ENCODE data around the gene ADNP. TPM values are rescaled to one million over a fixed set of nuclear protein-coding genes. Genes with fewer than 3 reads are reported as not detected.

ADNP gene
- total RNA-seq, 1 experiment from 2014 or later = 55.5 TPM

GRCh38 chr20:50870561-50871161 is 60.6 kb downstream of the ADNP start:
- Histone ChIP-seq H3K79me2 (ENCODE audit: low read length) (peaks cover 62% of the 10 kb centered on the region), H3K27ac (ENCODE audit: low read length) (peak overlapping the region; percentile 39; the same call in 1 of the 2 replicates), H3K9me3 (ENCODE audit: low read length) (no peaks in the 10 kb centered on the region), H4K20me1 (ENCODE audit: insufficient read depth, low read depth, low read length) (peaks cover 11% of the 10 kb centered on the region; the same call in 1 of the 2 replicates), H3K9ac (ENCODE audit: low read length) (no peak overlapping the region), H3K4me1 (ENCODE audit: low read length) (peaks cover 22% of the 10 kb centered on the region), H3K27me3 (ENCODE audit: low read length) (no peaks in the 10 kb centered on the region), H3K4me2 (ENCODE audit: low read depth, low read length, poor library complexity, severe bottlenecking) (no peak overlapping the region), H3K36me3 (ENCODE audit: insufficient read depth, low read length) (peaks cover 15% of the 10 kb centered on the region), H3K9me2 (replicated peaks; ENCODE audit: insufficient read depth, low read length) (no peaks in the 10 kb centered on the region), H3K4me3 (ENCODE audit: low read length) (no peak overlapping the region), H2AFZ (ENCODE audit: low read length) (no peak overlapping the region)
- DNase-seq = no peak

DNA sequence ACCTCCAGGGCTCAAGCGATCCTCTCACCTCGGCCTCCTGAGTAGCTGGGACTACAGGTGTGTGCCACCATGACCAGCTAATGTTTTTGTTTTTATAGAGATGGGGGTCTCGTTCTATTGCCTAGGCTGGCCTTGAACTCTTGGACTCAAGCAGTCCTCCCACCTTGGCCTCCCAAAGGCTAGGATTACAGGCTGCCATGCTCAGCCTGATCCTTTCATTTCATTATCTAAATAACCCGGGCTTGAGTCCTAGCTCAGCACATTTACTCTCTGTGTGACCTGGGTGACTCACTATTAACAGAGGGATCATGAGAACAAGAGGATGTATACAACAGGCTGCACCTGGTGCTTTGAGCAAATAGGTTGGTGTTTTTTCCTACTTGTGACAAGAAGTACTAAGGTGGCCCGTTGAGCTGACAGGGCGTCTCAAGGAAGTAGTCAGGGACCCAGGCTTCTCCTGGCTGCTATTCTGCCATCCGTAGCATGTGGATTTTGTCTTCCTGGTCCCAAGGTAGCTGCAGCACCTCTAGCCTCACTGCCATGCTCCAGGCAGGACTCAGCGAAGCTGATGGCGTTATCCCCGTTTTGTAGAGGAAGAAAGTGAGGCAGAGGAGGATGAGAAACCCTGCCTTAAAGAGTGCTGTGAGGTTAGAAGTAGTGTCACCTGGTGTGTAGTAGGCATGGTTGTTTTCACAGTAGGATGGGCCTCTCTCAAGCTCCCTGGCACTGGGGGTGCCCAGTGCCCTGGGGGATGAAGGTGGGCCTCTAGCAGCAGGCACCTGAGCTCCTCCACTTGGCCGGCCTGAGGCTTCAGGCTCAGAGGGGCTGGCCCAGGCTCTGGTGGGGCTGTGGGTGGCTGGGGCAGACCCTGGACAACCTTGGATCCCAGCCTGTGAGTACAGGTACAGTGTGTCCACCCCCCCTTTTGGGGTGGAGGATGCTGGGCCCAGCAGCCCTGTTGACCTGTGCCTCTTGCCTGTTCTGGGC is 62.4 kb downstream of the ADNP start:
- Histone ChIP-seq H3K27ac (ENCODE audit: low read length) (peak overlapping the region; percentile 31; the same call in 1 of the 2 replicates), H3K4me2 (ENCODE audit: low read depth, low read length, poor library complexity, severe bottlenecking) (no peak overlapping the region), H3K79me2 (ENCODE audit: low read length) (peaks cover 69% of the 10 kb centered on the region), H3K9ac (ENCODE audit: low read length) (no peak overlapping the region), H3K36me3 (ENCODE audit: insufficient read depth, low read length) (peaks cover 15% of the 10 kb centered on the region), H4K20me1 (ENCODE audit: insufficient read depth, low read depth, low read length) (peaks cover 7% of the 10 kb centered on the region; the same call in 1 of the 2 replicates), H3K4me1 (ENCODE audit: low read length) (peaks cover 22% of the 10 kb centered on the region), H2AFZ (ENCODE audit: low read length) (no peak overlapping the region), H3K4me3 (ENCODE audit: low read length) (no peak overlapping the region), H3K27me3 (ENCODE audit: low read length) (no peaks in the 10 kb centered on the region), H3K9me2 (replicated peaks; ENCODE audit: insufficient read depth, low read length) (no peaks in the 10 kb centered on the region), H3K9me3 (ENCODE audit: low read length) (no peaks in the 10 kb centered on the region)
- no peak for DNase-seq

DNA sequence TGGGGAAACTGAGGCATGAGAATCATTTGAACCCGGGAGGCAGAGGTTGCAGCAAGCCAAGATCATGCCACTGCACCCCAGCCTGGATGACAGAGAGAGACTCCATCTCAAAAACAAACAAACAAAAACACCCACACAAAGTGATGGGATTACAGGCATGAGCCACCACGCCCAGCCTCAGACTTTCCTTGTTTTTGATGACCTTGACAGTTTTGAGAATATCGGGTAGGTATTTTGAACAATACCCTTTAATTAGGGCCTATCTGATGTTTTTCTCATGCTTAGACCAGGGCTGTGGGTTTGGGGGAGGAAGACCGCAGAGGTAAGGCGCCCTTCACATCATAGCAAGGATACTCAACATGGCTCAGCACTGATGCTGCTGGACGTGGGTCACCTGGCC is 63.4 kb downstream of the ADNP start:
- Histone ChIP-seq H3K4me3 (ENCODE audit: low read length) (no peak overlapping the region), H3K79me2 (ENCODE audit: low read length) (peaks cover 67% of the 10 kb centered on the region), H3K9me2 (replicated peaks; ENCODE audit: insufficient read depth, low read length) (no peaks in the 10 kb centered on the region), H3K27ac (ENCODE audit: low read length) (no peak overlapping the region), H3K9me3 (ENCODE audit: low read length) (no peaks in the 10 kb centered on the region), H3K4me1 (ENCODE audit: low read length) (peaks cover 22% of the 10 kb centered on the region), H2AFZ (ENCODE audit: low read length) (no peak overlapping the region), H3K9ac (ENCODE audit: low read length) (no peak overlapping the region), H3K36me3 (ENCODE audit: insufficient read depth, low read length) (peaks cover 11% of the 10 kb centered on the region; the same call in 1 of the 2 replicates), H3K27me3 (ENCODE audit: low read length) (no peaks in the 10 kb centered on the region), H3K4me2 (ENCODE audit: low read depth, low read length, poor library complexity, severe bottlenecking) (no peak overlapping the region), H4K20me1 (ENCODE audit: insufficient read depth, low read depth, low read length) (no peaks in the 10 kb centered on the region; the same call in 1 of the 2 replicates)
- DNase-seq = no peak

DNA sequence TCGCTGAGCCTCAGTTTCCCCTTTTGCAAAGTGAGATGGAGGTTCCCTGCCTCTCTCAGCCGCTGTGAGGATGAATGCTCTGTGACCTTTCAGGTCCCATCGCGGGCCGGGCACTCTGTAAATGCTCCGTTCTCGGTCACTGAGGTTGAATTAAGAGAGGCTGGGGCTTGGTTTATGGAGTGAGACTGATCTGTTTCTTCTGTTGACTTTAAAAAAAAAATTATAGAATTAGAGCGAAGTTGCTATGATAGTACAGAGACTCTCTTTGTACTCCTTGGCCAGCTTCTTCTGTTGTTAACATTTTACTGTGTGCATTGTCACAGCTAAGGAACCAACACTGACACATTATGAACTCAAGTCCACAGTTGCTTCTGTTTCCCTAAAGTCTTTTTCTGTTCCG is 64.4 kb downstream of the ADNP start:
- no peak overlapping the region for H3K9ac ChIP-seq (ENCODE audit: low read length)
- H2AFZ ChIP-seq (ENCODE audit: low read length) = no peak overlapping the region
- H3K79me2 ChIP-seq (ENCODE audit: low read length) = peaks cover 74% of the 10 kb centered on the region
- H3K27me3 ChIP-seq (ENCODE audit: low read length) = no peaks in the 10 kb centered on the region
- H3K4me2 ChIP-seq (ENCODE audit: low read depth, low read length, poor library complexity, severe bottlenecking) = no peak overlapping the region
- no peak for DNase-seq
- peaks cover 22% of the 10 kb centered on the region for H3K4me1 ChIP-seq (ENCODE audit: low read length)
- H3K9me2 ChIP-seq (replicated peaks; ENCODE audit: insufficient read depth, low read length) = no peaks in the 10 kb centered on the region
- H3K9me3 ChIP-seq (ENCODE audit: low read length) = no peaks in the 10 kb centered on the region
- peaks cover 15% of the 10 kb centered on the region; the same call in 1 of the 2 replicates for H3K36me3 ChIP-seq (ENCODE audit: insufficient read depth, low read length)
- H3K4me3 ChIP-seq (ENCODE audit: low read length) = no peak overlapping the region
- H3K27ac ChIP-seq (ENCODE audit: low read length) = no peak overlapping the region
- no peaks in the 10 kb centered on the region; the same call in 1 of the 2 replicates for H4K20me1 ChIP-seq (ENCODE audit: insufficient read depth, low read depth, low read length)

GRCh38 chr20:50866036-50866685 is 65.1 kb downstream of the ADNP start:
- H3K27me3 ChIP-seq (ENCODE audit: low read length) = no peaks in the 10 kb centered on the region
- no peak overlapping the region for H3K27ac ChIP-seq (ENCODE audit: low read length)
- peaks cover 17% of the 10 kb centered on the region for H3K36me3 ChIP-seq (ENCODE audit: insufficient read depth, low read length)
- no peak overlapping the region for H3K4me2 ChIP-seq (ENCODE audit: low read depth, low read length, poor library complexity, severe bottlenecking)
- no peaks in the 10 kb centered on the region for H3K9me3 ChIP-seq (ENCODE audit: low read length)
- H3K9me2 ChIP-seq (replicated peaks; ENCODE audit: insufficient read depth, low read length) = no peaks in the 10 kb centered on the region
- H3K4me1 ChIP-seq (ENCODE audit: low read length) = peaks cover 17% of the 10 kb centered on the region
- H3K79me2 ChIP-seq (ENCODE audit: low read length) = peaks cover 73% of the 10 kb centered on the region
- no peaks in the 10 kb centered on the region; the same call in 1 of the 2 replicates for H4K20me1 ChIP-seq (ENCODE audit: insufficient read depth, low read depth, low read length)
- no peak overlapping the region for H3K4me3 ChIP-seq (ENCODE audit: low read length)
- H2AFZ ChIP-seq (ENCODE audit: low read length) = no peak overlapping the region
- no peak overlapping the region for H3K9ac ChIP-seq (ENCODE audit: low read length)
- no peak for DNase-seq

- no peaks in the 10 kb centered on the region for H3K27me3 ChIP-seq (ENCODE audit: low read length)
- peaks cover 17% of the 10 kb centered on the region for H3K4me1 ChIP-seq (ENCODE audit: low read length)
- H3K9me3 ChIP-seq (ENCODE audit: low read length) = no peaks in the 10 kb centered on the region
- H3K4me3 ChIP-seq (ENCODE audit: low read length) = no peak overlapping the region
- H2AFZ ChIP-seq (ENCODE audit: low read length) = no peak overlapping the region
- H3K9me2 ChIP-seq (replicated peaks; ENCODE audit: insufficient read depth, low read length) = no peaks in the 10 kb centered on the region
- peaks cover 21% of the 10 kb centered on the region for H3K36me3 ChIP-seq (ENCODE audit: insufficient read depth, low read length)
- DNase-seq = no peak
- H3K79me2 ChIP-seq (ENCODE audit: low read length) = peaks cover 73% of the 10 kb centered on the region
- no peaks in the 10 kb centered on the region; the same call in 1 of the 2 replicates for H4K20me1 ChIP-seq (ENCODE audit: insufficient read depth, low read depth, low read length)
- no peak overlapping the region for H3K4me2 ChIP-seq (ENCODE audit: low read depth, low read length, poor library complexity, severe bottlenecking)
- H3K27ac ChIP-seq (ENCODE audit: low read length) = no peak overlapping the region
- no peak overlapping the region for H3K9ac ChIP-seq (ENCODE audit: low read length)
These were observed 65.6 kb downstream of the ADNP start for GRCh38 chr20:50865591-50865990.

DNA sequence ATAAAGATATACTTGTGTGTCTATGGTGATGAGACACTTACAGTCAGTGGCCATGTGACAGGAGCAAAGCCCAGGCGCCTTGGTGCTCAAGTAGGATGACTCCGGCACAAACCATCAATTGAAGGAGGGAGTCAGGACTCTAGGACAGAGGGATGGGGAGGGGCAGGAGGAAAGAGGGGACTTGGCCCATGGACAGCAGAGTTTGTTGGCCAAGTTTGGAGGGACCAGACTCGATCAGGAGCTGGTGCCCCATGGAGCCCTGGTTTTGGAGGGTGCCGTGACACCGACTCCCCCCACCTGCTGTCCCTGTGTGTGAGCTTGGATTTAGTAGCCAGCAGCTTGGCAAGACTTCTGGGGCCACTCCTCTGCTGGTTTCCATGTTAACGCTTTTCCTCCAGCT is 66.1 kb downstream of the ADNP start:
- H3K4me2 ChIP-seq (ENCODE audit: low read depth, low read length, poor library complexity, severe bottlenecking) = no peak overlapping the region
- H3K4me1 ChIP-seq (ENCODE audit: low read length) = peaks cover 19% of the 10 kb centered on the region
- no peaks in the 10 kb centered on the region; the same call in 1 of the 2 replicates for H4K20me1 ChIP-seq (ENCODE audit: insufficient read depth, low read depth, low read length)
- H3K36me3 ChIP-seq (ENCODE audit: insufficient read depth, low read length) = peaks cover 25% of the 10 kb centered on the region
- H3K9me3 ChIP-seq (ENCODE audit: low read length) = no peaks in the 10 kb centered on the region
- H3K27ac ChIP-seq (ENCODE audit: low read length) = no peak overlapping the region
- H3K9ac ChIP-seq (ENCODE audit: low read length) = no peak overlapping the region
- peaks cover 75% of the 10 kb centered on the region for H3K79me2 ChIP-seq (ENCODE audit: low read length)
- H2AFZ ChIP-seq (ENCODE audit: low read length) = no peak overlapping the region
- H3K4me3 ChIP-seq (ENCODE audit: low read length) = no peak overlapping the region
- no peak for DNase-seq
- no peaks in the 10 kb centered on the region for H3K27me3 ChIP-seq (ENCODE audit: low read length)
- H3K9me2 ChIP-seq (replicated peaks; ENCODE audit: insufficient read depth, low read length) = no peaks in the 10 kb centered on the region

- Histone ChIP-seq H3K9ac (ENCODE audit: low read length) (no peak overlapping the region), H3K9me2 (replicated peaks; ENCODE audit: insufficient read depth, low read length) (no peaks in the 10 kb centered on the region), H3K9me3 (ENCODE audit: low read length) (no peaks in the 10 kb centered on the region), H3K27ac (ENCODE audit: low read length) (peak overlapping the region; percentile 55), H3K79me2 (ENCODE audit: low read length) (peaks cover 62% of the 10 kb centered on the region), H3K4me3 (ENCODE audit: low read length) (no peak overlapping the region), H2AFZ (ENCODE audit: low read length) (no peak overlapping the region), H3K4me2 (ENCODE audit: low read depth, low read length, poor library complexity, severe bottlenecking) (no peak overlapping the region), H3K4me1 (ENCODE audit: low read length) (peaks cover 37% of the 10 kb centered on the region), H4K20me1 (ENCODE audit: insufficient read depth, low read depth, low read length) (no peaks in the 10 kb centered on the region), H3K36me3 (ENCODE audit: insufficient read depth, low read length) (peaks cover 31% of the 10 kb centered on the region), H3K27me3 (ENCODE audit: low read length) (no peaks in the 10 kb centered on the region)
- no peak for DNase-seq
These were observed 68.7 kb downstream of the ADNP start for GRCh38 chr20:50862546-50862945.
